Activated CD4-positive, alpha-beta T cell treated with anti-CD3 and anti-CD28 coated beads, Interleukin-2, amount 10 ng/mL, durations not matched to agents 7 days and 5 days (primary cell): Measurements from ENCODE around the gene OS9. TPM values are rescaled to one million over a fixed set of nuclear protein-coding genes. Genes with fewer than 3 reads are reported as not detected.

Experiments used
- CTCF ChIA-PET: fragments of 350-600 bp; sonication (Branson Sonifier 250); formaldehyde crosslinking; loops from one replicate; lab custom pipeline; 2021; ENCODE audit warnings: antibody characterized with exemption; lab: Charles Lee
- POLR2A ChIA-PET: fragments of 350-600 bp; sonication (Branson Sonifier 250); formaldehyde crosslinking; loops from one replicate; lab custom pipeline; 2021; ENCODE audit warnings: antibody characterized with exemption; lab: Charles Lee
- DNase-seq: peaks from one replicate; pipeline ENCODE4 v3.0.0-alpha.2; 2020
- H3K27ac Mint-ChIP-seq: one replicate; pipeline ENCODE4 v1.8.0; 2021; ENCODE audit warnings: mild to moderate bottlenecking, moderate library complexity, mixed read lengths
- H3K27me3 Mint-ChIP-seq: one replicate; pipeline ENCODE4 v1.8.0; 2021; ENCODE audit warnings: mixed read lengths
- H3K36me3 Mint-ChIP-seq: one replicate; pipeline ENCODE4 v1.8.0; 2021; ENCODE audit warnings: low read depth, mixed read lengths
- H3K4me1 Mint-ChIP-seq: one replicate; pipeline ENCODE4 v1.8.0; 2021; ENCODE audit warnings: mixed read lengths
- H3K4me3 Mint-ChIP-seq: one replicate; pipeline ENCODE4 v1.8.0; 2021; ENCODE audit warnings: mild to moderate bottlenecking, moderate library complexity, mixed read lengths
- H3K9me3 Mint-ChIP-seq: one replicate; pipeline ENCODE4 v1.8.0; 2021; ENCODE audit warnings: mixed read lengths
- total RNA-seq, 2 experiments: library from RNA; stranded (reverse); gene quantifications; one replicate each; pipeline ENCODE4 v1.2.3, GENCODE V29; 2021

Gene OS9
- total RNA-seq, 2 experiments from 2014 or later, result 138 to 142 TPM

DNA sequence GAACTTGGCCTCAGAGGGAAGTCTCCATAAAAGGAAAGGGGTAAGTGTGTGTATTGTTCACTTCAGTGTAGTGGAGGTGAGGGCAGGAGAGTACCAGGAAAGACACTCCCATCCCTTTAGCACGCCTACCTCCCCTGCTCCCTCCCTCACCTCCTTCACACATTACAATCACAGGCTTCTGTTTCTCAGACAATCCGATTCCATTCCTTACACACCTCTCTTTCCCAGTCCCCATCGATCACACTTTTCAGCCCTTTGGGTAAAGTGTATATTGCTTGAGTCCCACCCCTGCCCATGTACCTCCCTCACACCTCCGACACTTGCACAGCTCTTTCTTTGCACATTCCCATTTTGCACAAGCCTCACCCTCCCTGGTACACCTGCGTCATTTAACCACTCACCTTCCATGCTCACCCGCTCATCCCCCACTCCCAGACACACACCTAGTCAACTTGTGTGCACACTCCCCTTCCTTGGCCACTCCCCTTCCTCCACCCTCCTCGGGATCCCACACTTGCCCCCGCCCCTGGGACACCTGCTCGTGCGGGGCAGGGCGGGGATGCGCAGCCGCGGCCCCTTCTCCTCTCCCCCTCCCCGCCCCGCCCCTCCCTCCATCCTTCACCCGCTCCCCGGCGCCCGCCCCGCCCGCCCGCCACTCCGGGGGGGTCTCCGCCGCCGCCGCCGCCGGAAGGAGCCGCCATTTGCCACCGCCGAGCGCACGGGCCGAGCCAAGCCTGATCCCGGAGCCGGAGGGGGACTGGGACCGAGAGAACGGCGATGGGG lies 60.7 kb downstream of the OS9 start, which contains the start of gene MARCHF9:
Gene MARCHF9 (plus strand): TSS at position 693 of the 783 bp plus-strand sequence. CDS start 426 bp downstream, outside the sequence.
- CTCF ChIA-PET, result interaction anchor here (1.0 to 3.9 kb wide), 2 partner anchors 12 to 25 kb away, joined by 3 to 56 read pairs; partner anchors contain the start of gene CYP27B1

DNA sequence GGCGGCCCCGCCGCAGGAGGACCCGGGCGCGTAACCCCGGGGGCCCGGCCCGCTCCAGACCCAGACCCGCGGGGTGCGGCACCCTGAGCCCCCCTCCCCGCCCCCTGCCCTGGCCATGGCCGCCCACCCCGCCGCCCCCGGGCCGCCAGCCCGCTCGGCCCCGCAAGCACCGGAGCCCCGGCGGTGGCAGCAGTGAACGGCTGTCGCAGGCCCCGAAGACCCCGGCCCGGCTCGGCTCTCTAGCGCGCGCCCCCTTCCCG lies 61.2 kb downstream of the OS9 start:
- H3K36me3 Mint-ChIP-seq, result peaks cover 35% of the 10 kb centered on the region
- POLR2A ChIA-PET, result no interaction called here
- CTCF ChIA-PET, result interaction anchor here (3.9 kb wide), 1 partner anchor 11 kb away, joined by 56 read pairs; the partner anchor contains the start of gene CYP27B1
- no peaks in the 10 kb centered on the region for H3K9me3 Mint-ChIP-seq
- peaks cover 62% of the 10 kb centered on the region for H3K4me1 Mint-ChIP-seq
- peak overlapping the region; percentile 34 for H3K4me3 Mint-ChIP-seq
- no peak for DNase-seq
- no peaks in the 10 kb centered on the region for H3K27me3 Mint-ChIP-seq
- H3K27ac Mint-ChIP-seq, result no peak overlapping the region

More for the DNA sequence above, 60.7 kb downstream of the OS9 start, which contains the start of gene MARCHF9:
- peak within 1 kb of the TSS; percentile 78 for H3K4me3 Mint-ChIP-seq
- H3K27me3 Mint-ChIP-seq, result no peaks in the 10 kb centered on the region
- peak within 1 kb of the TSS; percentile 77 for H3K27ac Mint-ChIP-seq
- POLR2A ChIA-PET, result no interaction called here
- no peaks in the 10 kb centered on the region for H3K9me3 Mint-ChIP-seq
- H3K4me1 Mint-ChIP-seq, result peaks cover 60% of the 10 kb centered on the region
- DNase-seq, result peak; percentile 91
- H3K36me3 Mint-ChIP-seq, result peaks cover 35% of the 10 kb centered on the region

DNA sequence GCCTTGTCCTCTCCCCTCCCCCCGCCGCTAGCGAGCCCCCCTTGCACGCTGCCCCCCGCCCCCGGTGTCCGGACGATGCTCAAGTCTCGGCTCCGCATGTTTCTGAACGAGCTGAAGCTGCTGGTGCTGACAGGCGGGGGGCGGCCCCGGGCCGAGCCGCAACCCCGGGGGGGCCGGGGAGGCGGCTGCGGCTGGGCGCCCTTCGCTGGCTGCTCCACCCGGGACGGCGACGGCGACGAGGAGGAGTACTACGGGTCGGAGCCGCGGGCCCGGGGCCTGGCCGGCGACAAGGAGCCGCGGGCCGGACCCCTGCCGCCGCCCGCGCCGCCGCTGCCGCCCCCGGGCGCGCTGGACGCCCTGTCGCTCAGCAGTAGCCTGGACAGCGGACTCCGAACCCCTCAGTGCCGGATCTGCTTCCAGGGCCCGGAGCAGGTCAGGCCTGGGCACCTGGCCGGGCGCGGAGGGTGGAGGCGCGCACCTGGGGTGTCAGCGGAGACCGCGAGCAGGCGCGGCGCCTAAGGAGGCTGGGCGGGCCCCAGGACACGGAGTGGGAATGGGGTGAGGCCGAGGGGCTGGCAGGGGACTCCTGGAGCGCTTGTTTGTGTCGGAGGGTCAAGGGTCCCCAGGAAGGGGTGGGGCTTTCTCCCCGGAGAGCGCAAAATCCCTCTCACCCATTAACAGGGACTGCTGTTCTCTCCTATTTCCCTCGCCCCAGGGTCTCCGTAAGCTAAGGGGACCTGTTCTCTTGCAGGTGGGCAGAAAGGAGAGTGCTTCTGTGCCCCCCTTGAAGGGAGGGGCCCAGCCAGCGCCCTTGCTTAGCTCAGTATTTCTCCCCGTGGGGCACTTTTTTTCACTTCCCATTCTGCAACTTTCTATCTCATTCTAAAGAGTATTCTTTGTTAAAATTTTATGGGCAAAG lies 61.8 kb downstream of the OS9 start:
- Mint-ChIP-seq H3K27me3 (no peaks in the 10 kb centered on the region), H3K4me3 (peak overlapping the region; percentile 77), H3K27ac (peak overlapping the region; percentile 63), H3K9me3 (no peaks in the 10 kb centered on the region), H3K36me3 (peaks cover 29% of the 10 kb centered on the region), H3K4me1 (peaks cover 56% of the 10 kb centered on the region)
- CTCF ChIA-PET, result interaction anchor here (0.5 to 3.9 kb wide), 10 partner anchors 8 to 172 kb away, joined by 3 to 56 read pairs (median 4); partner anchors contain the start of genes CYP27B1, TSFM and TSPAN31
- POLR2A ChIA-PET, result no interaction called here
- DNase-seq, result peak; percentile 32

DNA sequence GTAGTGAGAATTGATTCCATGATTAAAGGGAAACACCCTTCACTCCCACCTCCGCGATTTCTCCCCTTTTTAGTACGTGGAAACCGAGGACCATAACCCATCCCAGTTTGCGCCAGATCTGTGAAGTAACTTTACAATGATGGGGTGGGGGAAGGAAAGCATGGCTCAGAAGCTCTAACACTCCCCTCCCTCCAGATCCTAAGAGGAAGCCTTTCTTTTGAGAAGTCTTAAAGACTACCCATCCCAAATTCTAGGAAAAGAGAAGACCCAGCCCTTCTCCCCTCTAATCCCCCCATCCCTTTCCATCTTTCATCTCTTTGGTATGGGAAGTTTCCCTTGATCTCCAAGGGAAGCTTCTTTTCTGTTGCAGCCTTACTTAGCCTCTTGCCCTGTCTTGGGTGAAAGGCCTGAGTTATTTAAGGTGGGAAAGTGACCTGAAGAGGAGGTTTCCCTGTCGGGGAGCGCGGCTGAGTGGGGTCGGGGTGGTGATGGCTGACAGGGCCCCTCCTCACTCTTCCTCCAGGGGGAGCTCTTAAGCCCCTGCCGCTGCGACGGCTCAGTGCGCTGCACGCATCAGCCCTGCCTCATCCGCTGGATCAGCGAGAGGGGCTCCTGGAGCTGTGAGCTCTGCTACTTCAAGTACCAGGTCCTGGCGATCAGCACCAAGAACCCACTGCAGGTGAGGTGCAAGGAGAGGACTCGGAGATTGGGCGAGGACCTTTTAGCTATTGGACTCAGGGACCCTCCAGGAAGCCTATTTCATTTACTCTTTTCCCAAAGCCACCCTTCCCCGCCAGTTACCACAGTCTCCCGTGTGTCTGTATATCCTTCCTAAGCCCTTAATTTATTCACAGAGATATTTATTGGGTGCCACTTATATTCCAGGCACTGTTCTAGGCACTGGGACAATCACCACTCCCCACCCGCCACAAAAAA lies 62.7 kb downstream of the OS9 start:
- Mint-ChIP-seq H3K4me1 (peaks cover 47% of the 10 kb centered on the region), H3K9me3 (no peaks in the 10 kb centered on the region), H3K27ac (peak overlapping the region; percentile 76), H3K36me3 (peaks cover 20% of the 10 kb centered on the region), H3K27me3 (no peaks in the 10 kb centered on the region), H3K4me3 (peak overlapping the region; percentile 77)
- ChIA-PET CTCF (interaction anchor here (0.5 to 3.9 kb wide), 23 partner anchors 9 to 173 kb away, joined by 3 to 56 read pairs (median 4); partner anchors contain the start of genes CYP27B1, EEF1AKMT3, METTL1 and TSFM), POLR2A (no interaction called here)
- peak; percentile 72 for DNase-seq

DNA sequence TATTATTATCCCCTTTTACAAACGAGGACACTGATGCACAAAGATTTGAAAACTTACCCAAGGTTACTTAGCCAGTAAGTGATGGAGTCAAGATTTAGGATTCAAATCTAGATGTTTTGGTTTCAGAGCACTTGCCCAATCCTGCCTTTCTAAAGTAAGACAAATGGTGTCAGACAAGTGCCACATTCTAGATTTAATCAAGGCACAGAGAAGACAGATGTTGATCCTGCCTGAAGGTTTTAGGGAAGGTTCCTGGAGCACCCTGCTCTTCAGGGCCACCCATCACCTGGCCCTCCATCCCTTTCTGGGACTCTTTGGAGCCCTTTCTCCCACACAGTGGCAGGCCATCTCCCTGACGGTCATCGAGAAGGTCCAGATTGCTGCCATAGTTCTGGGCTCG lies 63.8 kb downstream of the OS9 start:
- no peaks in the 10 kb centered on the region for H3K9me3 Mint-ChIP-seq
- H3K4me3 Mint-ChIP-seq, result no peak overlapping the region
- peaks cover 41% of the 10 kb centered on the region for H3K4me1 Mint-ChIP-seq
- H3K27ac Mint-ChIP-seq, result no peak overlapping the region
- H3K27me3 Mint-ChIP-seq, result no peaks in the 10 kb centered on the region
- H3K36me3 Mint-ChIP-seq, result peaks cover 17% of the 10 kb centered on the region
- CTCF ChIA-PET, result interaction anchor here (1.3 to 3.9 kb wide), 3 partner anchors 8 to 80 kb away, joined by 3 to 56 read pairs (median 4); partner anchors contain the start of gene CYP27B1
- DNase-seq, result no peak
- POLR2A ChIA-PET, result no interaction called here

- peaks cover 2% of the 10 kb centered on the region for H3K27me3 Mint-ChIP-seq
- POLR2A ChIA-PET, result no interaction called here
- peaks cover 33% of the 10 kb centered on the region for H3K4me1 Mint-ChIP-seq
- DNase-seq, result no peak
- no peak overlapping the region for H3K4me3 Mint-ChIP-seq
- CTCF ChIA-PET, result interaction anchor here (0.8 to 2.3 kb wide), 10 partner anchors 9 to 146 kb away, joined by 3 to 12 read pairs (median 3); partner anchors contain the start of genes CYP27B1 and TSFM
- peaks cover 20% of the 10 kb centered on the region for H3K36me3 Mint-ChIP-seq
- H3K9me3 Mint-ChIP-seq, result no peaks in the 10 kb centered on the region
- no peak overlapping the region for H3K27ac Mint-ChIP-seq
Observed at GRCh38 chr12:57758552-57759359, 64.8 kb downstream of the OS9 start.

- H3K4me3 Mint-ChIP-seq, result no peak overlapping the region
- H3K27ac Mint-ChIP-seq, result no peak overlapping the region
- peaks cover 6% of the 10 kb centered on the region for H3K27me3 Mint-ChIP-seq
- H3K36me3 Mint-ChIP-seq, result peaks cover 20% of the 10 kb centered on the region
- H3K9me3 Mint-ChIP-seq, result no peaks in the 10 kb centered on the region
- POLR2A ChIA-PET, result no interaction called here
- CTCF ChIA-PET, result interaction anchor here (0.6 to 2.3 kb wide), 12 partner anchors 8 to 301 kb away, joined by 3 to 12 read pairs (median 3); partner anchors contain the start of genes CYP27B1 and TSFM
- peak; percentile 61 for DNase-seq
- peaks cover 29% of the 10 kb centered on the region for H3K4me1 Mint-ChIP-seq
Observed at GRCh38 chr12:57759360-57759980, 65.5 kb downstream of the OS9 start.

GRCh38 chr12:57760347-57760982 lies 66.5 kb downstream of the OS9 start:
- Mint-ChIP-seq H3K27me3 (peaks cover 10% of the 10 kb centered on the region), H3K4me1 (peaks cover 37% of the 10 kb centered on the region), H3K9me3 (no peaks in the 10 kb centered on the region), H3K36me3 (peaks cover 20% of the 10 kb centered on the region), H3K4me3 (no peak overlapping the region), H3K27ac (no peak overlapping the region)
- CTCF ChIA-PET, result interaction anchor here (1.3 to 2.3 kb wide), 5 partner anchors 10 to 302 kb away, joined by 3 to 7 read pairs (median 4); partner anchors contain the start of gene TSFM
- no peak for DNase-seq
- POLR2A ChIA-PET, result no interaction called here

DNA sequence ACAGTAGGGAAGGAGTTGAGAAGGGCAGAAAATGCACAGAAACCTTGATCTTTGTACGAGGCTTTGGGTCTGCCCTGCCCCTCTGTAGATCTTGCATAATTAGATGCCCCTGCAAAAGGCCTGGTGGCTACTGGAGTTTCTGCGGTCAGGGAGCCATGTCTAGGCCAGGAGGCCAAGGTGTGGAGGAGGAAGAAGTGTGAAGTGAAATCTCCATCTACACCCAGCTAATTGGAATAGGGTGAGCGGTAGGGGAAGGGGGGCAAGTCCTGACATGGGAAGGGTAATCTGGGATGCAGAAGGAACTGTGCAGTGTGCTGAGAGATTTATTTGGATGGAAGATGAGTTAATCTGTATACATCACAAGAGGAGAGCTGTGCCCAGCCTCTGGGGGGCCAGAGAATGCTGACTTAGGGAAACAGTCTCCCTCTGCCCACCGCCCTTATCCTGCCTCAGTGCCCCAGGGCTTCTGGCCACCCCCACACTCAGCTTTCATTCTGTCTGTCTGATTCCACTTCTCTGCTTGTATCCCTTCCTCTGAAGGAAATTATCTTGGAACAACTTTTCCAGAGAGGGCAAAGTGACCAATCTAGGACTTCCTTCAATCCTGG lies 67.6 kb downstream of the OS9 start:
- H3K9me3 Mint-ChIP-seq, result no peaks in the 10 kb centered on the region
- no peak overlapping the region for H3K27ac Mint-ChIP-seq
- H3K36me3 Mint-ChIP-seq, result peaks cover 20% of the 10 kb centered on the region
- DNase-seq, result no peak
- peaks cover 41% of the 10 kb centered on the region for H3K4me1 Mint-ChIP-seq
- H3K27me3 Mint-ChIP-seq, result peaks cover 15% of the 10 kb centered on the region
- POLR2A ChIA-PET, result no interaction called here
- CTCF ChIA-PET, result interaction anchor here (1.1 to 1.2 kb wide), 2 partner anchors 17 to 104 kb away, joined by 3 read pairs; partner anchors contain the start of gene TSPAN31
- no peak overlapping the region for H3K4me3 Mint-ChIP-seq

- Mint-ChIP-seq H3K27me3 (peaks cover 17% of the 10 kb centered on the region), H3K9me3 (no peaks in the 10 kb centered on the region), H3K4me1 (peaks cover 39% of the 10 kb centered on the region), H3K36me3 (peaks cover 14% of the 10 kb centered on the region), H3K27ac (no peak overlapping the region), H3K4me3 (no peak overlapping the region)
- ChIA-PET POLR2A (no interaction called here), CTCF (interaction anchor here (0.6 to 1.2 kb wide), 3 partner anchors 10 to 103 kb away, joined by 3 to 5 read pairs (median 3); partner anchors contain the start of genes EEF1AKMT3 and METTL1)
- DNase-seq, result no peak
Observed at GRCh38 chr12:57762463-57762862, 68.5 kb downstream of the OS9 start.
